ENCODE results near the gene EFEMP2.

DNA sequence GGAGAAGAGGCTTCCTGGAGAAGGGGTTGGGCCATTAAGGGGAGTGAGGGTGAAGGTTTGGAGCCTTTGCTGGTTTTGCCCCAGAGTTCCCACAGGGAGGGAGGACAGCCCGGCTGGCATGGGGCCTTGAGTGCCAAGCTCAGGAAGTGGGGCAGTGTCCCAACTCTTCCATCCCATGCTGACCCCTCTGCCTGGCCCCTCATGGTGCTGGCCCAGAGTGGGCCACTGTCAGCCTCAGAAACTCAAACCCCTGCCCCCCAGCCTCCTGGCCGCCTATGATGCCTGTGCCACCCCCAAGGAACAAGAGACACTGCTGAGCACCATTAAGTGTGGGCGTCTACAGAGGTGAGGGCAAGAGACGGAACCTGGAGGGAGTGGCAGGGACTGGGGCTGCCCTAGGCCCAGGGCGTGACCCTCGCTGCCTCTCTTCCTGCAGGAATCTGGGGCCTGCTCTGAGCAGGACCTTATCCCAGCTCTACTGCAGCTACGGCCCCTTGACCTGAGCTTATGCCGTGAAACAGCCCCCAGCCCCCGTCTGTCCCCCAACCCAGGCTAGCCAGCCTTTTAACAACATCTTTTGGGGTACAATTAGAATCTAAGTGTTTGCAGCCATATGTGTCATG lies 6.9 kb downstream of the EFEMP2 start:
- TF ChIP-seq, protein P1, sequence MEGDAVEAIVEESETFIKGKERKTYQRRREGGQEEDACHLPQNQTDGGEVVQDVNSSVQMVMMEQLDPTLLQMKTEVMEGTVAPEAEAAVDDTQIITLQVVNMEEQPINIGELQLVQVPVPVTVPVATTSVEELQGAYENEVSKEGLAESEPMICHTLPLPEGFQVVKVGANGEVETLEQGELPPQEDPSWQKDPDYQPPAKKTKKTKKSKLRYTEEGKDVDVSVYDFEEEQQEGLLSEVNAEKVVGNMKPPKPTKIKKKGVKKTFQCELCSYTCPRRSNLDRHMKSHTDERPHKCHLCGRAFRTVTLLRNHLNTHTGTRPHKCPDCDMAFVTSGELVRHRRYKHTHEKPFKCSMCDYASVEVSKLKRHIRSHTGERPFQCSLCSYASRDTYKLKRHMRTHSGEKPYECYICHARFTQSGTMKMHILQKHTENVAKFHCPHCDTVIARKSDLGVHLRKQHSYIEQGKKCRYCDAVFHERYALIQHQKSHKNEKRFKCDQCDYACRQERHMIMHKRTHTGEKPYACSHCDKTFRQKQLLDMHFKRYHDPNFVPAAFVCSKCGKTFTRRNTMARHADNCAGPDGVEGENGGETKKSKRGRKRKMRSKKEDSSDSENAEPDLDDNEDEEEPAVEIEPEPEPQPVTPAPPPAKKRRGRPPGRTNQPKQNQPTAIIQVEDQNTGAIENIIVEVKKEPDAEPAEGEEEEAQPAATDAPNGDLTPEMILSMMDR (IDR thresholded peaks at IDR 0.05): no peak
- no peak for TF ChIP-seq POLR2A (IDR thresholded peaks at IDR 0.05)
